Spleen (tissue), 11 donors: Measurements from ENCODE around the gene FIBCD1. TPM values are rescaled to one million over a fixed set of nuclear protein-coding genes. Genes with fewer than 3 reads are reported as not detected.

Source experiments
- DNase-seq: peaks from one replicate; pipeline ENCODE4 v3.0.0-alpha.2; 2020
- H3K27ac ChIP-seq, 8 donors: fragments of 200-600 bp; sonication (generic) in 7 of 8; 1 replicate in 4 of 8; 2 replicates in 4 of 8; pipeline versions ENCODE4 v1.5.0 to v1.8.0; 2016 to 2021; ENCODE audit warnings: inconsistent platforms in 4 of 8, mild to moderate bottlenecking in 4 of 8, moderate library complexity in 1 of 8
- H3K27me3 ChIP-seq, 7 donors: fragments of 200-600 bp; sonication (generic) in 6 of 7; replicated peaks in 1 of 7; 1 replicate in 4 of 7; 2 replicates in 3 of 7; pipeline versions ENCODE4 v1.5.0 to v1.8.0; 2016 to 2021; ENCODE audit warnings: inconsistent platforms in 3 of 7, mild to moderate bottlenecking in 1 of 7
- H3K36me3 ChIP-seq, 6 donors: fragments of 200-600 bp; sonication (generic) in 5 of 6; 1 replicate in 4 of 6; 2 replicates in 2 of 6; pipeline versions ENCODE4 v1.5.0 to v1.8.0; 2016 to 2021; ENCODE audit warnings: inconsistent platforms in 2 of 6
- H3K4me1 ChIP-seq, 6 donors: fragments of 200-600 bp; sonication (generic) in 5 of 6; 1 replicate in 3 of 6; 2 replicates in 3 of 6; pipeline versions ENCODE4 v1.5.0 to v1.8.0; 2016 to 2021; ENCODE audit warnings: inconsistent platforms in 3 of 6
- H3K4me3 ChIP-seq, 8 donors: fragments of 200-600 bp; sonication (generic) in 7 of 8; 1 replicate in 4 of 8; 2 replicates in 4 of 8; pipeline versions ENCODE4 v1.5.0 to v1.8.0; 2016 to 2021; ENCODE audit warnings: inconsistent platforms in 4 of 8, mild to moderate bottlenecking in 4 of 8, moderate library complexity in 2 of 8
- H3K9me3 ChIP-seq, 8 donors: fragments of 200-600 bp; sonication (generic) in 7 of 8; 1 replicate in 4 of 8; 2 replicates in 4 of 8; pipeline versions ENCODE4 v1.5.0 to v1.8.0; 2016 to 2021; ENCODE audit warnings: inconsistent platforms in 4 of 8
- CTCF ChIP-seq, 11 experiments: fragments of 200-600 bp in 7 of 11; fragments of 450-650 bp in 4 of 11; sonication (generic) in 4 of 11; IDR thresholded peaks in 8 of 11; conservative IDR thresholded peaks in 3 of 11; 1 replicate in 7 of 11; 2 replicates in 4 of 11; pipeline versions ENCODE4 v1.4.0 to v1.8.0; 2016 to 2021; ENCODE audit warnings: antibody characterized with exemption in 11 of 11, inconsistent platforms in 4 of 11, mild to moderate bottlenecking in 1 of 11
- POLR2A ChIP-seq, 3 donors: fragments of 450-650 bp; IDR thresholded peaks; one replicate each; pipeline ENCODE4 v1.5.1; 2017; ENCODE audit warnings: antibody characterized with exemption in 3 of 3, mild to moderate bottlenecking in 1 of 3
- POLR2AphosphoS5 ChIP-seq, 3 donors: sonication (generic); formaldehyde crosslinking; IDR thresholded peaks; one replicate each; pipeline ENCODE4 v1.5.1; 2017; ENCODE audit warnings: antibody characterized with exemption in 3 of 3
- WGBS, 5 donors: extraction: QIAGEN DNeasy Blood & Tissue Kit in 3 of 5; methylation state at CpG; one replicate each; pipeline versions ENCODE4 v1.1.5 to v1.1.7; 2013 to 2018; 5-methylcytosine and 5-hydroxymethylcytosine counted together
- intact Hi-C: fragments of 100-400 bp; cut with DNase I; formaldehyde crosslinking; loops from one replicate; pipeline ENCODE4 v1.15.0; 2023; ENCODE audit warnings: low total_unique reads
- polyA plus RNA-seq, 3 donors: library from polyadenylated mRNA; stranded (reverse); fragments of 200-250 nt; gene quantifications; one replicate each; pipeline ENCODE4 v1.2.1, GENCODE V29; 2013
- total RNA-seq, 7 donors: library from RNA; depleted of rRNA in 3 of 7; stranded (reverse); fragments of >200 nt in 3 of 7; fragmentation: NEBNext Ultra II Directional in 4 of 7; extraction: Animal tissue kit (Norgen Biotek cat#: 25700) in 4 of 7; gene quantifications; one replicate each; pipeline versions ENCODE4 v1.1.0 to v1.2.1, GENCODE V29; 2016 to 2021
- donor health status: healthy with polysubstance abuse.
- donor health status: DM: no; HTN: no; CAD: no; lungs with moderate emphysema.
- donor health status: DM: no; HTN: no; CAD: no.
- donor health status: Bipolar disorder and iron deficiency.
- donor health status: healthy.
- donor health status: DM: no; HTN: no; CAD: no.
- donor health status: DM: yes; HTN: yes; CAD: no.

FIBCD1 gene
- total and polyA plus RNA-seq, 10 donors, result 0.02 to 0.51 (median 0.35) TPM; not detected in 3

- Histone ChIP-seq H3K4me3 (peak overlapping the region in 3 of 8 donors; percentile 3 to 28 (median 22)), H3K4me1 (peaks cover 0 to 21% (median 10%) of the 10 kb centered on the region in 6 donors), H3K27me3 (peaks cover 0 to 8% (median 0%) of the 10 kb centered on the region in 7 donors), H3K27ac (peak overlapping the region in 6 of 8 donors; percentile 17 to 67 (median 50)), H3K36me3 (peaks cover 0 to 50% (median 15%) of the 10 kb centered on the region in 6 donors), H3K9me3 (no peaks in the 10 kb centered on the region)
- peak; percentile 87 for DNase-seq
- intact Hi-C loops, result no loop called here
- TF ChIP-seq POLR2A (IDR thresholded peaks at IDR 0.05) (no peak), POLR2AphosphoS5 (IDR thresholded peaks at IDR 0.05) (peak; percentile 65 to 73 (median 67)), CTCF (IDR thresholded peaks at IDR 0.05 in 8 of 11, conservative IDR thresholded peaks at IDR 0.05 in 3 of 11) (peak; percentile 14 to 66 (median 48))
- 38 to 57% (median 44%) methylated on average over 22 to 34 of the region's 34 CpGs for WGBS, 5 donors
These were observed 45.5 kb downstream of the FIBCD1 start for GRCh38 chr9:130893341-130894101.

- intact Hi-C loops, result no loop called here
- DNase-seq, result peak; percentile 49
- Histone ChIP-seq H3K4me3 (peak overlapping the region in 1 of 8 donors; percentile 28), H3K36me3 (peaks cover 0 to 59% (median 23%) of the 10 kb centered on the region in 6 donors), H3K4me1 (peaks cover 0 to 21% (median 10%) of the 10 kb centered on the region in 6 donors), H3K9me3 (no peaks in the 10 kb centered on the region), H3K27me3 (no peaks in the 10 kb centered on the region), H3K27ac (peak overlapping the region in 4 of 8 donors; percentile 36 to 67 (median 66))
- no peak for TF ChIP-seq POLR2AphosphoS5 (IDR thresholded peaks at IDR 0.05)
- TF ChIP-seq POLR2A (IDR thresholded peaks at IDR 0.05), result no peak
- no peak for TF ChIP-seq CTCF (IDR thresholded peaks at IDR 0.05 in 8 of 11, conservative IDR thresholded peaks at IDR 0.05 in 3 of 11)
- 85 to 94% (median 89%) methylated on average over 22 to 24 of the region's 24 CpGs for WGBS, 5 donors
These were observed 46.4 kb downstream of the FIBCD1 start for GRCh38 chr9:130892477-130893304.

- peak; percentile 49 for DNase-seq
- H3K4me3 ChIP-seq, result no peak overlapping the region
- H3K4me1 ChIP-seq, result peaks cover 0 to 21% (median 10%) of the 10 kb centered on the region in 6 donors
- TF ChIP-seq POLR2AphosphoS5 (IDR thresholded peaks at IDR 0.05), result peak in 1 of 3 donors; percentile 6
- TF ChIP-seq POLR2A (IDR thresholded peaks at IDR 0.05), result no peak
- H3K9me3 ChIP-seq, result no peaks in the 10 kb centered on the region
- no peaks in the 10 kb centered on the region for H3K27me3 ChIP-seq
- no peak overlapping the region for H3K27ac ChIP-seq
- intact Hi-C loops, result no loop called here
- 90 to 95% (median 92%) methylated on average over 18 of the region's 18 CpGs for WGBS, 5 donors
- H3K36me3 ChIP-seq, result peaks cover 0 to 67% (median 30%) of the 10 kb centered on the region in 6 donors
These were observed 47.2 kb downstream of the FIBCD1 start for GRCh38 chr9:130891688-130892476.
